ENCODE results near the gene FOCAD.

Gene FOCAD

GRCh38 chr9:20908461-20908860 is 224.4 kb downstream of the FOCAD start:
- H3K4me1 ChIP-seq, result no peaks in the 10 kb centered on the region
- no peaks in the 10 kb centered on the region for H3K9me3 ChIP-seq (ENCODE audit: control insufficient read depth, low read length)
- H3K36me3 ChIP-seq (ENCODE audit: control insufficient read depth, insufficient read depth, low read length), result no peaks in the 10 kb centered on the region
- no peak overlapping the region for H3K4me3 ChIP-seq (ENCODE audit: low read depth, low read length)
- no peak overlapping the region for H3K27ac ChIP-seq
- H3K27me3 ChIP-seq (ENCODE audit: control insufficient read depth, insufficient read depth, low read length), result no peaks in the 10 kb centered on the region
- no peaks in the 10 kb centered on the region for H3K79me2 ChIP-seq
- no peak overlapping the region for H2AFZ ChIP-seq
- H3K9ac ChIP-seq, result no peak overlapping the region
- no peak overlapping the region for H3K4me2 ChIP-seq (ENCODE audit: low read length)
- TF ChIP-seq CTCF (IDR thresholded peaks at IDR 0.05), result no peak

- no peak for TF ChIP-seq CTCF (IDR thresholded peaks at IDR 0.05)
- H3K9ac ChIP-seq, result no peak overlapping the region
- no peak overlapping the region for H3K4me3 ChIP-seq (ENCODE audit: low read depth, low read length)
- no peaks in the 10 kb centered on the region for H3K79me2 ChIP-seq
- no peak overlapping the region for H2AFZ ChIP-seq
- no peaks in the 10 kb centered on the region for H3K4me1 ChIP-seq
- no peaks in the 10 kb centered on the region for H3K9me3 ChIP-seq (ENCODE audit: control insufficient read depth, low read length)
- H3K27ac ChIP-seq, result no peak overlapping the region
- H3K27me3 ChIP-seq (ENCODE audit: control insufficient read depth, insufficient read depth, low read length), result no peaks in the 10 kb centered on the region
- H3K4me2 ChIP-seq (ENCODE audit: low read length), result no peak overlapping the region
- no peaks in the 10 kb centered on the region for H3K36me3 ChIP-seq (ENCODE audit: control insufficient read depth, insufficient read depth, low read length)
These were observed 230.5 kb downstream of the FOCAD start for GRCh38 chr9:20914556-20914955.

GRCh38 chr9:20921362-20921761 is 237.3 kb downstream of the FOCAD start:
- no peaks in the 10 kb centered on the region for H3K36me3 ChIP-seq (ENCODE audit: control insufficient read depth, insufficient read depth, low read length)
- TF ChIP-seq CTCF (IDR thresholded peaks at IDR 0.05), result no peak
- H3K27ac ChIP-seq, result no peak overlapping the region
- no peak overlapping the region for H3K4me2 ChIP-seq (ENCODE audit: low read length)
- no peaks in the 10 kb centered on the region for H3K9me3 ChIP-seq (ENCODE audit: control insufficient read depth, low read length)
- no peak overlapping the region for H2AFZ ChIP-seq
- H3K27me3 ChIP-seq (ENCODE audit: control insufficient read depth, insufficient read depth, low read length), result no peaks in the 10 kb centered on the region
- H3K9ac ChIP-seq, result no peak overlapping the region
- H3K79me2 ChIP-seq, result no peaks in the 10 kb centered on the region
- no peak overlapping the region for H3K4me3 ChIP-seq (ENCODE audit: low read depth, low read length)
- H3K4me1 ChIP-seq, result no peaks in the 10 kb centered on the region

- no peaks in the 10 kb centered on the region for H3K4me1 ChIP-seq
- H3K27ac ChIP-seq, result no peak overlapping the region
- no peak overlapping the region for H3K4me3 ChIP-seq (ENCODE audit: low read depth, low read length)
- H3K79me2 ChIP-seq, result no peaks in the 10 kb centered on the region
- H3K36me3 ChIP-seq (ENCODE audit: control insufficient read depth, insufficient read depth, low read length), result no peaks in the 10 kb centered on the region
- no peak for TF ChIP-seq CTCF (IDR thresholded peaks at IDR 0.05)
- H3K9ac ChIP-seq, result no peak overlapping the region
- no peaks in the 10 kb centered on the region for H3K9me3 ChIP-seq (ENCODE audit: control insufficient read depth, low read length)
- H3K27me3 ChIP-seq (ENCODE audit: control insufficient read depth, insufficient read depth, low read length), result no peaks in the 10 kb centered on the region
- H2AFZ ChIP-seq, result no peak overlapping the region
- no peak overlapping the region for H3K4me2 ChIP-seq (ENCODE audit: low read length)
These were observed 241.4 kb downstream of the FOCAD start for GRCh38 chr9:20925256-20926045.

GRCh38 chr9:20929276-20929675 is 245.2 kb downstream of the FOCAD start:
- H3K27me3 ChIP-seq (ENCODE audit: control insufficient read depth, insufficient read depth, low read length), result no peaks in the 10 kb centered on the region
- H2AFZ ChIP-seq, result no peak overlapping the region
- no peaks in the 10 kb centered on the region for H3K79me2 ChIP-seq
- H3K9ac ChIP-seq, result no peak overlapping the region
- H3K4me3 ChIP-seq (ENCODE audit: low read depth, low read length), result no peak overlapping the region
- H3K36me3 ChIP-seq (ENCODE audit: control insufficient read depth, insufficient read depth, low read length), result no peaks in the 10 kb centered on the region
- H3K27ac ChIP-seq, result no peak overlapping the region
- H3K9me3 ChIP-seq (ENCODE audit: control insufficient read depth, low read length), result no peaks in the 10 kb centered on the region
- no peak overlapping the region for H3K4me2 ChIP-seq (ENCODE audit: low read length)
- no peak for TF ChIP-seq CTCF (IDR thresholded peaks at IDR 0.05)
- H3K4me1 ChIP-seq, result no peaks in the 10 kb centered on the region
